Measurements from ENCODE around the gene TMEM164.
"Not testable (repeated sequence)": the region's sequence is repeated elsewhere in the genome, so short reads cannot be mapped to it uniquely, and the experiment has no call there.

GRCh38 chrX:109970841-109971240, 32.1 kb upstream of the TMEM164 start:
- TF ChIP-seq POLR2AphosphoS5 (IDR thresholded peaks at IDR 0.05; ENCODE audit: low read depth): not testable (repeated sequence)
- TF ChIP-seq, protein P1, sequence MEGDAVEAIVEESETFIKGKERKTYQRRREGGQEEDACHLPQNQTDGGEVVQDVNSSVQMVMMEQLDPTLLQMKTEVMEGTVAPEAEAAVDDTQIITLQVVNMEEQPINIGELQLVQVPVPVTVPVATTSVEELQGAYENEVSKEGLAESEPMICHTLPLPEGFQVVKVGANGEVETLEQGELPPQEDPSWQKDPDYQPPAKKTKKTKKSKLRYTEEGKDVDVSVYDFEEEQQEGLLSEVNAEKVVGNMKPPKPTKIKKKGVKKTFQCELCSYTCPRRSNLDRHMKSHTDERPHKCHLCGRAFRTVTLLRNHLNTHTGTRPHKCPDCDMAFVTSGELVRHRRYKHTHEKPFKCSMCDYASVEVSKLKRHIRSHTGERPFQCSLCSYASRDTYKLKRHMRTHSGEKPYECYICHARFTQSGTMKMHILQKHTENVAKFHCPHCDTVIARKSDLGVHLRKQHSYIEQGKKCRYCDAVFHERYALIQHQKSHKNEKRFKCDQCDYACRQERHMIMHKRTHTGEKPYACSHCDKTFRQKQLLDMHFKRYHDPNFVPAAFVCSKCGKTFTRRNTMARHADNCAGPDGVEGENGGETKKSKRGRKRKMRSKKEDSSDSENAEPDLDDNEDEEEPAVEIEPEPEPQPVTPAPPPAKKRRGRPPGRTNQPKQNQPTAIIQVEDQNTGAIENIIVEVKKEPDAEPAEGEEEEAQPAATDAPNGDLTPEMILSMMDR (IDR thresholded peaks at IDR 0.05; ENCODE audit: insufficient read depth, low read length): not testable (repeated sequence)
